C4-2B (cell line): Measurements from ENCODE around the gene HNRNPK.
A peak's percentile ranks its signal among the peaks of the same experiment; 100 is the strongest.

Experiments used
- H3K27ac ChIP-seq: fragments of 450-650 bp; 2 replicates; pipeline ENCODE4 v1.5.1; 2017
- CTCF ChIP-seq: fragments of 450-650 bp; conservative IDR thresholded peaks from 2 replicates; pipeline ENCODE4 v1.5.1; 2017; ENCODE audit warnings: mild to moderate bottlenecking
- ZFX ChIP-seq: fragments of 450-650 bp; IDR thresholded peaks from 2 replicates; pipeline ENCODE4 v1.6.1; 2017

Gene HNRNPK

GRCh38 chr9:84000186-84000585 is 20.2 kb upstream of the HNRNPK start:
- H3K27ac ChIP-seq, result no peak overlapping the region
- TF ChIP-seq ZFX (no peak), CTCF (no peak)

GRCh38 chr9:83999141-83999918 is 19.3 kb upstream of the HNRNPK start:
- peak overlapping the region; percentile 46; the same call in 1 of the 2 replicates for H3K27ac ChIP-seq
- TF ChIP-seq ZFX (no peak), CTCF (no peak; the same call in 1 of the 2 replicates)

- TF ChIP-seq ZFX (no peak), CTCF (no peak)
- no peak overlapping the region for H3K27ac ChIP-seq
Measured at GRCh38 chr9:83996126-83996525, 16.1 kb upstream of the HNRNPK start.

GRCh38 chr9:83992901-83993300 is 12.9 kb upstream of the HNRNPK start:
- H3K27ac ChIP-seq, result no peak overlapping the region
- TF ChIP-seq ZFX, result no peak
- TF ChIP-seq CTCF, result no peak

- TF ChIP-seq ZFX, result no peak
- peak; percentile 45 for TF ChIP-seq CTCF
- H3K27ac ChIP-seq, result no peak overlapping the region
Measured at GRCh38 chr9:83992407-83992806, 12.4 kb upstream of the HNRNPK start.

GRCh38 chr9:83991355-83991754 is 11.3 kb upstream of the HNRNPK start:
- H3K27ac ChIP-seq, result no peak overlapping the region
- TF ChIP-seq ZFX (no peak), CTCF (no peak)

GRCh38 chr9:83988411-83988810 is 8.4 kb upstream of the HNRNPK start:
- TF ChIP-seq ZFX (no peak), CTCF (no peak)
- peak overlapping the region; percentile 44 for H3K27ac ChIP-seq
